Measurements from ENCODE around the gene CNTNAP2. TPM values are rescaled to one million over a fixed set of nuclear protein-coding genes. Genes with fewer than 3 reads are reported as not detected.

The CNTNAP2 gene
- total and polyA plus RNA-seq, 8 donors = 0.19 to 18.2 (median 0.56) TPM

GRCh38 chr7:147483634-147484292 lies 1367.2 kb downstream of the CNTNAP2 start:
- DNase-seq = no peak
- TF ChIP-seq CTCF (IDR thresholded peaks at IDR 0.05) = no peak
- no peak for TF ChIP-seq POLR2AphosphoS5 (IDR thresholded peaks at IDR 0.05)
- no peak for TF ChIP-seq POLR2A (IDR thresholded peaks at IDR 0.05)
- no peaks in the 10 kb centered on the region for H3K27me3 ChIP-seq
- no peaks in the 10 kb centered on the region for H3K4me1 ChIP-seq
- H3K36me3 ChIP-seq = no peaks in the 10 kb centered on the region
- H3K9me3 ChIP-seq = no peaks in the 10 kb centered on the region
- intact Hi-C loops (cut with DNase I; ENCODE audit: low total_unique reads) = no loop called here
- WGBS, 5 donors = 73 to 77% (median 75%) methylated on average over 6 of the region's 6 CpGs
- no peak overlapping the region for H3K4me3 ChIP-seq
- no peak overlapping the region for H3K27ac ChIP-seq

GRCh38 chr7:147485660-147486210 lies 1369.1 kb downstream of the CNTNAP2 start:
- intact Hi-C loops (cut with DNase I; ENCODE audit: low total_unique reads) = no loop called here
- H3K9me3 ChIP-seq = no peaks in the 10 kb centered on the region
- DNase-seq = peak in 1 of 2 donors; percentile 28
- H3K27me3 ChIP-seq = no peaks in the 10 kb centered on the region
- H3K27ac ChIP-seq = no peak overlapping the region
- TF ChIP-seq EP300 (IDR thresholded peaks at IDR 0.05) (no peak), POLR2AphosphoS5 (IDR thresholded peaks at IDR 0.05) (no peak), CTCF (IDR thresholded peaks at IDR 0.05) (no peak), POLR2A (IDR thresholded peaks at IDR 0.05) (no peak)
- 69 to 82% (median 75%) methylated on average over 4 of the region's 4 CpGs for WGBS, 5 donors
- no peaks in the 10 kb centered on the region for H3K36me3 ChIP-seq
- no peak overlapping the region for H3K4me3 ChIP-seq
- H3K4me1 ChIP-seq = no peaks in the 10 kb centered on the region

GRCh38 chr7:147492606-147493005 lies 1376.0 kb downstream of the CNTNAP2 start:
- no peak for DNase-seq
- Histone ChIP-seq H3K27me3 (no peaks in the 10 kb centered on the region), H3K9me3 (no peaks in the 10 kb centered on the region), H3K4me1 (no peaks in the 10 kb centered on the region), H3K27ac (no peak overlapping the region), H3K36me3 (no peaks in the 10 kb centered on the region), H3K4me3 (no peak overlapping the region)
- TF ChIP-seq EP300 (IDR thresholded peaks at IDR 0.05) = no peak
- TF ChIP-seq POLR2A (IDR thresholded peaks at IDR 0.05) = no peak
- TF ChIP-seq POLR2AphosphoS5 (IDR thresholded peaks at IDR 0.05) = no peak
- TF ChIP-seq CTCF (IDR thresholded peaks at IDR 0.05) = no peak
- intact Hi-C loops (cut with DNase I; ENCODE audit: low total_unique reads) = no loop called here
- 89 to 95% (median 92%) methylated on average over 4 of the region's 4 CpGs for whole genome bisulfite sequencing, 5 donors

- Histone ChIP-seq H3K27me3 (no peaks in the 10 kb centered on the region), H3K36me3 (no peaks in the 10 kb centered on the region), H3K27ac (no peak overlapping the region), H3K4me1 (no peaks in the 10 kb centered on the region), H3K9me3 (no peaks in the 10 kb centered on the region), H3K4me3 (no peak overlapping the region)
- DNase-seq = no peak
- WGBS, 5 donors = 85 to 96% (median 93%) methylated on average over 1 of the region's 1 CpG
- TF ChIP-seq EP300 (IDR thresholded peaks at IDR 0.05) = no peak
- TF ChIP-seq POLR2AphosphoS5 (IDR thresholded peaks at IDR 0.05) = no peak
- TF ChIP-seq POLR2A (IDR thresholded peaks at IDR 0.05) = no peak
- TF ChIP-seq CTCF (IDR thresholded peaks at IDR 0.05) = no peak
- intact Hi-C loops (cut with DNase I; ENCODE audit: low total_unique reads) = no loop called here
These were observed 1379.6 kb downstream of the CNTNAP2 start for GRCh38 chr7:147496209-147496608.

Measured in stomach (tissue), 9 donors.